Effector CD8-positive, alpha-beta T cell (primary cell): ENCODE data around the gene DDX43.
"Not testable (repeated sequence)": the region's sequence is repeated elsewhere in the genome, so short reads cannot be mapped to it uniquely, and the experiment has no call there.

Experiments used
- DNase-seq: peaks from one replicate; lab custom pipeline; 2025; lab: John Stamatoyannopoulos, UW

The DDX43 gene

DNA sequence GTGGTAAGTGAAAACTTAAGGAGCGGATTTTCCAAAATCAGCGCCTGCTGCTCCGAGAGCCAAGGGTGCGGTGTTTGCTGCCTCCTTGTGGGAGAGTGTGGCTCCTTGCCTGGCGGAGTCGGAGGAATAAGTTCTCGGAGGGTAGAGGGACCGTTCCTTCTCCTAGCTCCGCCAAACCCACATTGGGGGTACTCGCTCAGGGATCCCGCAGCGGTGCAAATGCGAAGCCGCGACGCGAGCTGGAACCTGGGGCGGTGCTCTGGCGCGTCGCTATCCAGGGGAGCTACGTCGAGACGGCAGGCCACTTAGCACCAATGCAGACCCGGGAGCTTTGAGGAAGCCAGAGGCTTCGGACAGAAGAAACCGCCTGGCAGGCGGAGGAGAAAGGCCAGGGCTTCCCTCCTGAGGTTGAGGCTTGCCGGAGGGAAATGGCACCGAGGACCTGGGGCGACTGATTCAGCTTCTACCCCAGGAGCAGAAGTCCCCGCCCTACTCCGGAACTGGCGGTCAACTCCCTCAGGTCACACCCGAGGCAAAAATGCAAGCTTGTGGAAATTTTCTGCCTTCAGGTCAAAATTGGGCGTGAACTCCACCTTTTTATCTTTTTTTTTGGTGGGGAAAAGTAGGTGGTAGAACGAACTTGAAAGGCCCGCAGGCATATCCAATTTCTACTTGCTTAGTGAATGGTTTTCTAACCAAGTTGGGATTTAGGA, 5.7 kb upstream of the DDX43 start:
- no peak for DNase-seq

- no peak for DNase-seq
Measured at GRCh38 chr6:73389854-73390253, 4.8 kb upstream of the DDX43 start.

GRCh38 chr6:73391675-73392074, 3.0 kb upstream of the DDX43 start:
- no peak for DNase-seq

DNA sequence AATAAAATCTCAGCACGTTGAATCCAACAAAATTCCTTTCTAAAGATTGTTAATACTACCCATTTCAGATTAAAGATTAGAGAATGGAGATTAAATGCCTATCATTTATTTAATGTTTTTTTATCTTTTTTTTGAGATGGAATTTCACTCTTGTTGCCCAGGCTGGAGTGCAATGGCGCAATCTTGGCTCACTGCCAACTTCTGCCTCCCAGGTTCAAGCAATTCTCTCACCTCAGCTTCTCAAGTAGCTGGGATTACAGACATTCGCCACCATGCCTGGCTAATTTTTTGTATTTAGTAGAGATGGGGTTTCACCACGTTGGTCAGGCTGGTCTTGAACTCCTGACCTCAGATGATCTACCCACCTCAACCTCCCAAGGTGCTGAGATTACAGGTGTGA, 2.4 kb upstream of the DDX43 start:
- not testable (repeated sequence) for DNase-seq

GRCh38 chr6:73393278-73393677, 1.4 kb upstream of the DDX43 start:
- no peak for DNase-seq

GRCh38 chr6:73395875-73396274, 1.2 kb downstream of the DDX43 start:
- DNase-seq: no peak

DNA sequence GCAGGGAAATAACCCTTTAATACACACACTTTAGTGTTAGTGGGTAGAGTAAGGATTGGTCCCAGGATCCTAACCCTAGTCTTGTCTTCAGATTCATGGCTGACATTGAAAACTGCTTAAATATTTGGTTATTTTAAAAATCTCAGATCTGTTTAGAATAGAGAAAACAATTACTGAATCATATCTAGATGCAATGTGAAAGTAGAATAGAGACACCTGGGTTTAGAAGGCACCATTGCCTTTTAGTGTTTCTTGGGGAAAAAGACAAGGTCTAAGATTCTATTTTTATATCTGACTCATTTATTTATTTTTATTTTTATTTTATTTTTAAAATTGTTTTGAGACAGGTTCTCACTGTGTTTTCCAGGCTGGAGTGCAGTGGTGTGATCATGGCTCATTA, 6.0 kb downstream of the DDX43 start:
- no peak for DNase-seq

DNA sequence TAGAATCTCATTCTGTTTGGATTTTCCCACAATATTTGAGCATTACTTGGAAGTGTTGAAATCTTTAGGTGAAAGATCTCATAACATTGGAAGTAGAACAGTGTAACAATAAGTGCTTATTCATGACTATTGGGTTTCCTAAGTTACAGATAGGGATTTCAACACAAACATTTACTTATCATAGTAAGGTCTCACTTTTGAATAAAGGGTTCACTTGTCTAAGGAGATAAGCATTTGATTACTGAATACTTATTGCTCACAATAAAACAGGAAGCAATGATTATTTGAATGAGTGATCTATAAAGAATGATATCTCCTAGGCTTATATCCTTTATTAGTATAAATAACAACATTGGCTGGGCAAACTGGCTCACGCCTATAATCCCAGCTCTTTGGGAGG, 14.8 kb downstream of the DDX43 start:
- no peak for DNase-seq

DNA sequence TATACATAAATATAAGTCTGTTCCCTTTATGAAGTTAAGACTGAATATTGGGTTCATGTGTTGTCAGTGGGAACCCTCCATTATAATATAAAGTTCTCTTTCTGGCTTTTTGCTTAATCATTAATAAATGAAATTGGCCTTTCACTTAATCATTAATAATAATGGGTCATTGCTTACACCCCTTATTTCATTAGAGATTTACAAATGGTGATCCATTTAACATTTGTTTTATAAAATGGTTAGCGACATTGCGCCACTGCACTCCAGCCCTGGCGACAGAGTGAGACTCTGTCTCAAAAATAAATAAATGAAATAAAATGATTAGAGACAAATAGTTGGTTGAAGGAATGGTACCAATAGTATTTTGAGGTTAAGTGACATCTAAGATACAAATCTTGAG, 18.5 kb downstream of the DDX43 start:
- no peak for DNase-seq

DNA sequence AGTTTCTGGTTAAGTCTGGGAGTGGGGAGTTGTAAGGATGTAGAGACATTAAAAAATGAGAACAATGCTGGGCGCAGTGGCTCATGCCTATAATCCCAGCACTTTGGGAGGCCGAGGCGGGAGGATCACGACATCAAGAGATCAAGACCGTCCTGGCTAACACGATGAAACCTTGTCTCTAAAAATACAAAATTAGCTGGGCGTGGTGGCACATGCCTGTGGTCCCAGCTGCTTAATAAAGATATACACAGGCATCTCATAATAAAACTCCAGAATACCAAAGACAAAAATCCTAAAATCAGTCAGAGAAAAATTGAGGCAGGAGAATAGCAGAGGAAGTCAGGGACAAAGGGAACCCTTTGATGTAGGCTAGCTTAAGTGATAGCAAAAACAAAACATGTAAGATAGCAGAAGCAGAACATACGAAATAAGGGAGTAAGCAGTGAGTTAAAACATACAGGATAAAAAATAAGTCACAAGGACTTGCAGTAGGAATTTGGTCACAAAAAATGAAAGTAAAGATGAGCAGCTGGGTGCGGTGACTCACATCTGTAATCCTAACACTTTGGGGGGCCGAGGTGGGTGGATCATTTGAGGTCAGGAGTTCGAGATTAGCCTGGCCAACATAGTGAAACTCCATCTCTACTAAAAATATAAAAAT, 23.6 kb downstream of the DDX43 start:
- no peak for DNase-seq

DNA sequence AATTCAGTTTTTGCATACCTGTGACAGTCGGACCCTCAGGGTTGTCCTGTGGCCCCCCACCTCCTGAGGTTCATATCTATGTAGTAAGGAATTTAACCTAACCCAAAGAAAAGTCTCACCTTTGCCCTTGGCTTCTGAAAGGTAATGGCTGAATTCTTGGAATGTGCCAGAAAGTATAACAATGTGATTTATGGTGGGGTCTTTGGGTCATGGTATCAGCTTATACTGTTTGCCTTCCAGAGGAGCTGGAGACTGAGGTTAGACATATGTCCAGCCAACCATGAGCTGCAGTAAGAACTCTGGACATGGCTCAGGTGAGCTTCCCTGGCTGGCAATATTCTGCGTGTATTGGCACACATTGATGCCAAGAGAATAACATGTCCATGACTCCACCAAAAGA, 26.9 kb downstream of the DDX43 start:
- DNase-seq: no peak

DNA sequence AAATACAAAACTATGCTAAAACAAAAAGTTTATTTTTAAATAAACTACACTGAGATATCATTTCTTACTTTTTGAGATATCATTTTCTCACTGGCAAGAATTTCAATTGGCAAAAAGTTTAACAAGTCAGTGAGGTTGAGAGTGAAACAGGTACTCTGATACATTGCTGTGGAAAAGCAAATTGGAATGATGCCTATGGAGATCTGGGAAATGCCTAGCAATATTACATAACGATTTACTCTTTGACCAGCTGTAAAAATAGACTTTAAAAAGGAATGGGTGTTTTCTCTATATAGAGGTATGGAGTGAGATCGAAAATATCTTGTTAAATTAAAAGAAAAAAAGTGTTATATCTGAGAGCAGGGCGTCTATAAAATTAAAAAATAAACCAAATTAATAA, 40.6 kb downstream of the DDX43 start:
- no peak for DNase-seq

GRCh38 chr6:73443555-73443954, 48.9 kb downstream of the DDX43 start:
- no peak for DNase-seq

DNA sequence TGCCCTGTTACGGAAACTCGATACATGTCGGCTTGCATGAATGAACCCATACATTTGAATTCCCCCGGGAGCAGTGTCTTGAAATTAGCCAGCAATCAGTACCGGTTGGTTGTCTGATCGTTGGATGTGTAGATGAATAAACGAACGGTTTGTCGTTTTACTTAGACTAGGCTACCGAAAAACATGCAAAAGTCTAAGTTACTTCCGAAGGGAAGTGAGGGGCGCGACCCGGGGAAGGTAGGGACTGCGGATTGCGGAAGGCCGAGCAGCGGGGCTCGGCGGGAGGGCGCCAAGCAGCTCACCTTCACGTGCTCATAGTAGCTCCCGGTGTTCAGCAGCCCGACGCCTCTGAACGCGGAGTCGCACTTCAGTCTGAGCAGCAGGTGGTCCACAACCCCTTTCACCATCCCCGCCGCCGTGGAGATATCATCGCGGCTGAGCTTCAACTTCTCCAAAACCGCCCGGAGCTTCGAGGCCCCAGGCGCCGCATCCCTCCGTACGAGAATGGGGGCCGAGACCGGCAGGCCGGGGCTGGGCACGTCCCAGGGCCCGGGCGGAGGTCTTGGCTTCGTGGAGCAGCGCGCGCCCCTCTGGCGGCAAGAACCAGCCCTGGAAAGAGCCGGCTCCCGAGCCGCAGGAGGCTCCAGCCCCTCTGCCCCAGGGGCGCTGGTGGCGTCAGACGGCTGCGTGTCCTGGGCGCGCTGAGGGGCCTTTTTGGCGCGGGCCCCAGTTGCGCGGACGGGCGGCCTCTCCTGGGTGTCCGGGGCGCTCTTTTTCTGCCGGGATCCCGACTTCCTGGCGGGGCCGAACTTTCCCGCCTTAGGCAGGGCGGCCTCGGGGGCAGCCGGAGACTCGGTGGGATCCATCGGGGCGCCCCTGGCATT, 56.8 kb downstream of the DDX43 start:
- peak; percentile 19 for DNase-seq

- DNase-seq: peak; percentile 52
Measured at GRCh38 chr6:73452107-73452461, 57.5 kb downstream of the DDX43 start, which contains the start of gene CGAS. TSS of gene CGAS (minus strand) at chr6:73452297. CDS start at chr6:73452181, 116 bp downstream.

- DNase-seq: no peak
Measured at GRCh38 chr6:73455865-73456629, 61.4 kb downstream of the DDX43 start.

DNA sequence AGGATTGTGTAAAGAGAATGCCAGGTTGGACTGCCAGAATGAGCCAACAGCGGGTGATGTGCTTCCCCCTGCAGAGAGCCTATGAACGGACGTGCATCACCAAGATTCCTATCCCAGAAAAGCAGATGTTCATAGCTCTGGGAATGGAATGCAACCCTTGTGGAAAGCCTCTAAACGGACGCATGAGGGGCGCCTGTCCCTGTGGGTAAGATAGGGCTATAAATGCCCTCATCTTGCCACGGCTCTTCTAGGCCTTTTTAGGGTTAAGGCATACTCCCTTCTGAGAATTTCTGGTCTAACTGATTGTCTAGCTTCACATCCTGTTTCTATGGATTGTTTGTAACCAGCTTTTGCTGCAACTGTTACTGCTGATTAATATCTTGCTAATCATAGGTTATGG, 64.8 kb downstream of the DDX43 start:
- DNase-seq: not testable (repeated sequence)

DNA sequence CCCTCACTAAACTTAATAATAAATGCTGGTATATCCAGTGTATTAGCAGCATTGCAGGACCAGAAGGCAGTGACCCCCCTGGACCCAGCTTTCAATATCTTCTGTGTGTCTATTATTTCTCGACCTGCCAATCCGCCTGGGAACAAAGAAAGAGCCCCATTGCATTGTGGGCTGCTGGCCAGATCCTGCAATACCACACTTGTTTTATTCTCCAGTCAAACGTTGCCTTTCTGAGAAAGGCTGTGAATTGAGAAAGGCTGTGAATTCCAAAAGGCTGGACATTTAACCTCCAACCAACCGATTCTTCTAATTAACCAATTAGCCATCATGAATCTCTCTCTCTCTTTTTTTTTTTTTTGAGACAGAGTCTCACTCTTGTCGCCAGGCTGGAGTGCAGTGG, 65.4 kb downstream of the DDX43 start:
- no peak for DNase-seq

GRCh38 chr6:73461537-73462350, 67.1 kb downstream of the DDX43 start, which contains the start of gene MTO1:
TSS of gene MTO1 (plus strand) at chr6:73461737. CDS start at chr6:73461855, 118 bp downstream.
- DNase-seq: peak; percentile 77
